ENCODE measurements around the gene HDAC5.

GRCh38 chr17:44074231-44074910 is 49.1 kb downstream of the HDAC5 start:
- TF ChIP-seq EZH2phosphoT487 (IDR thresholded peaks at IDR 0.05; ENCODE audit: borderline replicate concordance, low read depth, low read length), result no peak
- TF ChIP-seq, protein P1, sequence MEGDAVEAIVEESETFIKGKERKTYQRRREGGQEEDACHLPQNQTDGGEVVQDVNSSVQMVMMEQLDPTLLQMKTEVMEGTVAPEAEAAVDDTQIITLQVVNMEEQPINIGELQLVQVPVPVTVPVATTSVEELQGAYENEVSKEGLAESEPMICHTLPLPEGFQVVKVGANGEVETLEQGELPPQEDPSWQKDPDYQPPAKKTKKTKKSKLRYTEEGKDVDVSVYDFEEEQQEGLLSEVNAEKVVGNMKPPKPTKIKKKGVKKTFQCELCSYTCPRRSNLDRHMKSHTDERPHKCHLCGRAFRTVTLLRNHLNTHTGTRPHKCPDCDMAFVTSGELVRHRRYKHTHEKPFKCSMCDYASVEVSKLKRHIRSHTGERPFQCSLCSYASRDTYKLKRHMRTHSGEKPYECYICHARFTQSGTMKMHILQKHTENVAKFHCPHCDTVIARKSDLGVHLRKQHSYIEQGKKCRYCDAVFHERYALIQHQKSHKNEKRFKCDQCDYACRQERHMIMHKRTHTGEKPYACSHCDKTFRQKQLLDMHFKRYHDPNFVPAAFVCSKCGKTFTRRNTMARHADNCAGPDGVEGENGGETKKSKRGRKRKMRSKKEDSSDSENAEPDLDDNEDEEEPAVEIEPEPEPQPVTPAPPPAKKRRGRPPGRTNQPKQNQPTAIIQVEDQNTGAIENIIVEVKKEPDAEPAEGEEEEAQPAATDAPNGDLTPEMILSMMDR (conservative IDR thresholded peaks at IDR 0.05; ENCODE audit: low read length), result no peak

Measured in OCI-LY7 (cell line).